Measurements from ENCODE around the gene GPD1. TPM values are rescaled to one million over a fixed set of nuclear protein-coding genes. Genes with fewer than 3 reads are reported as not detected.
A peak's percentile ranks its signal among the peaks of the same experiment; 100 is the strongest.

GPD1 gene
- total and polyA plus RNA-seq, 9 of the 15 experiments (the other 6 are each of a cell fraction or from before 2014, with no cell fraction given) = 0.13 to 1.00 (median 0.55) TPM

- TF ChIP-seq E2F4 (CRISPR knock-in tag; IDR thresholded peaks at IDR 0.05; ENCODE audit: low read depth) (no peak), TARDBP (IDR thresholded peaks at IDR 0.05) (no peak; the same call in 1 of the 2 replicates), E2F6 (IDR thresholded peaks at IDR 0.05; ENCODE audit: borderline replicate concordance in 1 of 2, extremely low read depth in 1 of 2, insufficient read depth in 1 of 2, insufficient read length in 1 of 2, low read depth in 1 of 2, low read length in 1 of 2, poor library complexity in 1 of 2, severe bottlenecking in 1 of 2) (peak in 1 of 2 experiments; percentile 38), ELF1 (tag; IDR thresholded peaks at IDR 0.05) (peak; percentile 69), ZNF316 (IDR thresholded peaks at IDR 0.05) (peak; percentile 62; the same call in 1 of the 2 replicates), ZNF384 (IDR thresholded peaks at IDR 0.05; ENCODE audit: low read depth, low read length) (no peak), PML (IDR thresholded peaks at IDR 0.05; ENCODE audit: low read length) (peak; percentile 26; the same call in 1 of the 2 replicates), HDAC8 (tag; IDR thresholded peaks at IDR 0.05) (no peak), ESRRB (CRISPR knock-in tag; IDR thresholded peaks at IDR 0.05; ENCODE audit: borderline replicate concordance) (no peak), SMARCA4 (IDR thresholded peaks at IDR 0.05) (no peak; the same call in 1 of the 2 replicates), FUS (optimal IDR thresholded peaks at IDR 0.05; ENCODE audit: low read depth, low read length) (no peak), STAT6 (CRISPR knock-in tag; IDR thresholded peaks at IDR 0.05) (no peak), MAFG (tag; conservative IDR thresholded peaks at IDR 0.05) (peak; percentile 54), CC2D1A (IDR thresholded peaks at IDR 0.05) (peak; percentile 59; the same call in 1 of the 2 replicates), SIX5 (IDR thresholded peaks at IDR 0.05; ENCODE audit: borderline replicate concordance in 1 of 2, insufficient read depth in 1 of 2, low read depth in 1 of 2, low read length in 2 of 2) (peak; percentile 6 to 21; a peak in 2 of 4 replicates), ZSCAN32 (CRISPR knock-in tag; IDR thresholded peaks at IDR 0.05) (no peak), XRCC5 (IDR thresholded peaks at IDR 0.05; ENCODE audit: low read depth, low read length) (0 out of 2 replicates have a peak, but pooled peaks have one; percentile 58), LCOR (CRISPR knock-in tag; IDR thresholded peaks at IDR 0.05) (peak; percentile 38; the same call in 1 of the 2 replicates), ZNF184 (CRISPR knock-in tag; IDR thresholded peaks at IDR 0.05) (no peak), ATF2 (CRISPR knock-in tag; IDR thresholded peaks at IDR 0.05) (no peak), FOXA1 (IDR thresholded peaks at IDR 0.05; ENCODE audit: borderline replicate concordance) (no peak)
Measured at GRCh38 chr12:50084775-50085614, 18.8 kb upstream of the GPD1 start, which contains the start of gene SMARCD1 (continued).
